ENCODE data around the gene DLG1.
"Not testable (repeated sequence)": the region's sequence is repeated elsewhere in the genome, so short reads cannot be mapped to it uniquely, and the experiment has no call there.

The DLG1 gene

GRCh38 chr3:197103766-197104165 lies 194.6 kb downstream of the DLG1 start:
- DNase-seq (ENCODE audit: low read depth in 2 of 2): no peak

DNA sequence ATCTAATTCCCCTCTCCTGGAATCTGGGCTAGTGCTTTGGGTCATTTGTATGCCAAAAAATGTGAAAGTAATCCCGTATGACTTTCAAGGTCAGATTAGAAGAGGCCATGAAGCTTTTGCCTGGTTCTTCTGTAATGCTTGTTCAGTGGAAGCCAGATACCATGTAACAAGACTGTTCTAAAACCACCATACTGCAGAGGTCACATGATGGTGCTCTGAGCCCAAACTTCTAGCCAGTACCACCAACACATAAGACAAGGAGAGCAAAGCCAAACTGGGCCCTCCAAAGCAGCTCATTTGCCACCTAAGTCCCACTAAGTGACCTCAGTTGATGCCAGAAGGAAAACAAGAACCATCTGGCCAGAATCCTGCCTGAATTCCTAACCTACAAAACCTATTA lies 204.5 kb downstream of the DLG1 start:
- DNase-seq (ENCODE audit: low read depth in 2 of 2): no peak

DNA sequence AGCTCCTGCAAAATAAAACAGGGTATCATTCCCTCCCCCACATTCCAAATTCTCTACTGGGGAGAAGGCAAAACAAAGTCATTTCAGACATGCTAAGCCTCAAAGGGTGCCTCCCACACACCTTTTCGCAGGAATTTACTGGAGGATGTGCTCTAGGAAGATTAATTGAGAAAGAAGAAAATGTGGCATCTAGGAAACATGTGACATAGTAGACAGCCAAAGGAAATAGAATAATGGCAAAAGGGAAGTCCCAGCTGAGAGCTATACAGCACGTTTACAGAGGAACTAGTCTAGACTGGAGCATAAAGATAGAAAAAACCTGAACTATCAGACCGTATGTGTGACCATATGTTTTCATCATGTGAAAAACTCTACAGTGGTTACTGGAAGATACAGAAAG lies 210.0 kb downstream of the DLG1 start:
- DNase-seq (ENCODE audit: low read depth in 2 of 2): no peak

- no peak for DNase-seq (ENCODE audit: low read depth in 2 of 2)
Measured at GRCh38 chr3:197085137-197085536, 213.3 kb downstream of the DLG1 start.

GRCh38 chr3:197083486-197083885 lies 214.9 kb downstream of the DLG1 start:
- peak; percentile 5 to 11 for DNase-seq (ENCODE audit: low read depth in 2 of 2)

GRCh38 chr3:197082871-197083270 lies 215.5 kb downstream of the DLG1 start:
- DNase-seq (ENCODE audit: low read depth in 2 of 2): no peak

DNA sequence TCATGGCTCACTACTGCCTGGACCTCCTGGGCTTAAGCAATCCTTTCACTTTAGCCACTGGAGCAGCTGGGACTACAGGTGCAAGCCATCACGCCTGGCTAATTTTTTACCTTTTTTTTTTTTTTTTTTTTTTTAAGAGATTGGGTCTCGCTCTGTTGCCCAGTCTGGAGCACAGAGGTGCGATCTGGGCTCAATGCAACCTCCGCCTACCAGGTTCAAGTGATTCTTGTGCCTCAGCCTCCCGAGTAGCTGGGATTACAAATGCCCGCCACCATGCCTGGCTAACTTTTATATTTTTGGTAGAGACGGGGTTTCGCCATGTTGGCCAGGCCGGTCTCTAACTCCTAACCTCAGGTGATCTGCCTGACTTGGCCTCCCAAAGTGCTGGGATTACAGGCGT lies 218.1 kb downstream of the DLG1 start:
- DNase-seq (ENCODE audit: low read depth in 2 of 2): no peak

- DNase-seq (ENCODE audit: low read depth in 2 of 2): no peak
Measured at GRCh38 chr3:197076415-197076814, 222.0 kb downstream of the DLG1 start.

- no peak for DNase-seq (ENCODE audit: low read depth in 2 of 2)
Measured at GRCh38 chr3:197068077-197068476, 230.3 kb downstream of the DLG1 start.

- DNase-seq (ENCODE audit: low read depth in 2 of 2): no peak
Measured at GRCh38 chr3:197064771-197065170, 233.6 kb downstream of the DLG1 start.

- no peak for DNase-seq (ENCODE audit: low read depth in 2 of 2)
Measured at GRCh38 chr3:197062446-197062845, 236.0 kb downstream of the DLG1 start.

DNA sequence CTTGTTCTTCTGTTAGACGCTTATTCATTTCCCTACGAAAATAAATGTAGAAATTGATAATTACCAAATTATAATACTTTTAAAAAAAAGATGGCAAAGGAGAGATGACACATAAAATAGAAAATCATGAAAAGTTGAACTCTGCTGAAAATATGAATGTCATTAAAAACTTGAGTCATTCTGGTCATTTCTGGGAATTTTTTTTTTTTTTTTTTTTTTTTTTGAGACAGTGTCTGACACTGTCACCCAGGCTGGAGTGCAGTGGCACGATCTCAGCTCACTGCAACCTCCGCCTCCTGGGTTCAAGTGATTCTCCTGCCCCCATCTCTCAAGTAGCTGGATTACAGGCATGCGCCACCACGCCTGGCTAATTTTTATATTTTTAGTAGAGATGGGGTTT lies 246.8 kb downstream of the DLG1 start:
- not testable (repeated sequence) for DNase-seq (ENCODE audit: low read depth in 2 of 2)

DNA sequence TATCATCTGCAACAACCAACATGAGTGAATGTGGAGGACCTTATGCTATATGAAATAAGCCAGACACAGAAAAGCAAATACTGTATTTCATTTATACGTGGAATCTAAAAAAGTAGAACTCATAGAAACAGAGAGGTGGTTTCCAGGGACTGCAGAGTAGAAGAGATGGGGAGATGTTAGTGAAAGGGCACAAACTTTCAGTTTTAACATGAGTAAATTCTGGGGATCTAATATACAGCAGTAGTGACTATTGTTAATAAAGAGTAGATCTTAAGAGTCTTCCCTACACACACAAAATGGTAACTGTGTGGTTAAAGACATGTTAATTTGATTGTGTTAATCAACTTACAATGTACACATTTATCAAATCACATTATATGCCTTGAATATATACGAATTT lies 247.9 kb downstream of the DLG1 start:
- no peak for DNase-seq (ENCODE audit: low read depth in 2 of 2)

GRCh38 chr3:197042539-197042938 lies 255.9 kb downstream of the DLG1 start:
- DNase-seq (ENCODE audit: low read depth in 2 of 2): no peak

GRCh38 chr3:197041875-197042488 lies 256.4 kb downstream of the DLG1 start:
- DNase-seq (ENCODE audit: low read depth in 2 of 2): no peak

DNA sequence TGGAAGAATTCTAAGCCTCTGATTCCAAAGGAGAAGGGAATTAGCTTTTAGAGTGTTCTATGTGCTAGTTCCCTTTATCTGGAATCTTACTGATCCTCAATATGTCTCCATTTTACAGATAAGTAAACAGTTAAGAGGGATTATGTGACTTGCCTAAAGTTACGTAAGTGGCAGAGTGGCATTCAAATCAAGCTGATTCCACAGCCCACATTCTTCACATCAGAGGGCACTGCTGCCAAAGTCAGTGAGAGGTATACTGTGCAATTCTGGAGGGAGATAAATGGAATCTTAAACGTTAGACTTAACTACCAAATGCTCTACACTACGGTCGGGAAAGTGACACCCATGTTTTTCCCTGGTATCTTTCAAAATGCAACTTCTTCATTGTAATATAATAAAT lies 257.8 kb downstream of the DLG1 start:
- DNase-seq (ENCODE audit: low read depth in 2 of 2): no peak

DNA sequence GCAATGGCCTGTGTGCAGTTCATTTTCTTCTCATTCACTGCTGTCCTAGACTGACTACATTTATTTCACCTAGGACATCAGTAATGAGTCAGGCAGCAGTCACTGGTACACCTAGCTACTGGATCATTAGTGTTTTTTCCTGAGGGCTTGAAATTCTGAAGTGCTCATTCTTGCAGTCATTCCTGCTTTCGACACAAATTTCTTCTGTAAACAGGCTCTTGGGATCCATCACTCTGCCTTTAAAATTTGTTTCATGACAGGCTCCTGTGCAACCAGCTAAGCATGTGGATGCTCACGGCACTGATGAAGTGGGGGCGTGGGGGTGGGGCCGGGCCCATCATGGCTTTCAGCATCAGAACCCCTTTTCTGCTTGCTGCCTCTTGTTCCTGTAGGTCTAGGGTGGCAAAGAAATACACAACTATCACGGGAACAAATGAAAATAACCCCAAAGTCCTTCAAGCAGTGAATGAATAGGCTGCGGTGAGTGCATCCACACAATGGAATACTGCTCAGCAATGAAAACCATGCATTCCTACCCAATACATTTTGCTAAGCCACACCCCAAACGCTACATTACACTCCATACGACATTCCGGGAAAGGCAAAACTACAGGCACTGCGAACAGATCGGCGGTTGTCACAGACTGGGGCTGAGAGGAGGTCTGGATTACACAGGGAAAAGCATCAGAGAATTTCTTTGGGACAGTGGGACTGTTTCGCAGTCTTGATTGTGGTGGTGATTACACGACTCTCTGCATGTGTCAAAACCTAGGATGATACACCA lies 259.5 kb downstream of the DLG1 start:
- no peak for DNase-seq (ENCODE audit: low read depth in 2 of 2)

GRCh38 chr3:197035577-197035976 lies 262.8 kb downstream of the DLG1 start:
- DNase-seq (ENCODE audit: low read depth in 2 of 2): no peak

GRCh38 chr3:197034778-197035177 lies 263.6 kb downstream of the DLG1 start:
- not testable (repeated sequence) for DNase-seq (ENCODE audit: low read depth in 2 of 2)

DNA sequence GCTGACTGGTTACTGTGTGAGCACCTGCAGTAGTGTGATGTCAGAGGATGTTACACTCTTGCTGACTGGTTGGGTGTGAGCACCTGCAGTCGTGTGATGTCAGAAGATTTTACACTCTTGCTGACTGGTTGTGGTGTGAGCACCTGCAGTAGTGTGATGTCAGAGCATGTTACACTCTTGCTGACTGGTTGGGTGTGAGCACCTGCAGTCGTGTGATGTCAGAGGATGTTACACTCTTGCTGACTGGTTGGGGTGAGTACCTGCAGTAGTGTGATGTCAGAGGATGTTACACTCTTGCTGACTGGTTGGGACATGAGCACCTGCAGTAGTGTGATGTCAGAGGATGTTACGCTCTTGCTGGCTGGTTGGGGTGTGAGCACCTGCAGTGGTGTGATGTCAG lies 264.6 kb downstream of the DLG1 start:
- DNase-seq (ENCODE audit: low read depth in 2 of 2): not testable (repeated sequence)

DNA sequence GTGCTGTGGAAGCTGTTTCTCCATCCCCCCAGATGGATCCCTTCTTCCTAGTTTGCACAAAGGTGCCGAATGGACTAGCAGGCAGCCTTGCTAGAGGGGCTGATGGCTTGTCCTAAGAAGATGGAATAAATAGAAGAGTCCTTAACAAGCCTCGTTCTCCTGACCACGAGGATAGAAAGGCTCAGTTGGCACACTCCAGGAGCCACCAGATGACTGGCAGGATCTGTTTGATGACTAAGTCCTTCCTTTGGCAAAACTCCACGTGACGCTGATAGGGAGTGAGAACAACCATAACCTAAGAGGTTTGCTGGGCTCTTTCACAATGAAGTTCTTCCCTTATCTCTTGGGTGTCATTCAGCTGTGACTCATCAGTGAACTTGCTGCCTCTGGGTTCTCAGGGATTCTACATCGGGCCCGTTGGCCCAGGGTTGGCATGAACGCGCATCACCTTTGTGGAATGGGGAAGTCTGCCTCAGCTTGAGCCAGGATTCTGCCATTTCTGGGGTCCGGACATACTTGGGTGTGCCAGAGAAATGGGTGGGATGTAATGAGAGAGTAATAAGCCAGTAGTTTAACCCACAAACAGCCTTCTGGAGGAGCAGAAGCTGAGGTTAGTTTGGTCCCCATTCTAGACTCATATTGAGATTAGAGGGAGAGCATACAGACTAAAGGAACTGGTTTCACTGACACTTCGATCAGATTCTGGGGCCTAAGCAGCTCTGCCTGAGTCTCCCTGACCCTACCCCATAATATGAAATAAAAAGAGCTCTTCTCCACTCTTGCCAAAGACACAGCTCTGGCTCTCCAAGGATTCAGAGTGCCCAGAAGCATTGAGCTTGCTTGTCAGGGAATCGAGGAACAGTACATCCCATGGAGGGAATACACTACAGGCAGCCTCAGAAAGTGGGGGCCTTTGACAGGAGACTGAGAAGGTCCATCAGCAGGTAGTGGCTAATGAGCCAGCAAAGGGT lies 266.8 kb downstream of the DLG1 start:
- peak in 1 of 2 donors; percentile 25 for DNase-seq (ENCODE audit: low read depth in 2 of 2)

Data from stimulated activated CD8-positive, alpha-beta memory T cell treated with anti-CD3 and anti-CD28 coated beads, Interleukin-2, amount 100 ng/mL, for 48 hours (primary cell).